H9 (cell line): ENCODE data around the gene PCF11. TPM values are rescaled to one million over a fixed set of nuclear protein-coding genes. Genes with fewer than 3 reads are reported as not detected.

Experiments used
- DNase-seq: peaks from one replicate; pipeline ENCODE4 v3.0.0-alpha.2; 2017
- H2AFZ ChIP-seq: one replicate; pipeline ENCODE4 v1.6.1; 2013; ENCODE audit warnings: mild to moderate bottlenecking, low read length, control low read depth, moderate library complexity
- H2AK5ac ChIP-seq: 2 replicates; pipeline ENCODE4 v1.6.1; 2013; ENCODE audit warnings: low read length, control low read depth, mixed read lengths; ENCODE audit not compliant: insufficient read length
- H2BK120ac ChIP-seq: one replicate; pipeline ENCODE4 v1.6.1; 2013; ENCODE audit warnings: low read depth, mild to moderate bottlenecking, low read length, control low read depth, inconsistent platforms; ENCODE audit not compliant: poor library complexity, severe bottlenecking
- H2BK12ac ChIP-seq: 2 replicates; pipeline ENCODE4 v1.6.1; 2013; ENCODE audit warnings: low read length, control low read depth, mixed read lengths, low read depth; ENCODE audit not compliant: insufficient read length
- H2BK15ac ChIP-seq: 2 replicates; pipeline ENCODE4 v1.6.1; 2013; ENCODE audit warnings: low read depth, low read length, control low read depth
- H2BK20ac ChIP-seq: one replicate; pipeline ENCODE4 v1.6.1; 2013; ENCODE audit warnings: low read depth, mild to moderate bottlenecking, low read length, control low read depth, inconsistent platforms; ENCODE audit not compliant: poor library complexity, severe bottlenecking
- H2BK5ac ChIP-seq: 2 replicates; pipeline ENCODE4 v1.6.1; 2013; ENCODE audit warnings: low read length, control low read depth, mixed read lengths; ENCODE audit not compliant: insufficient read length
- H3K14ac ChIP-seq: 2 replicates; pipeline ENCODE4 v1.6.1; 2013; ENCODE audit warnings: low read length, control low read depth; ENCODE audit not compliant: insufficient read depth
- H3K18ac ChIP-seq: 2 replicates; pipeline ENCODE4 v1.6.1; 2013; ENCODE audit warnings: low read depth, mild to moderate bottlenecking, mixed read lengths, low read length, control low read depth; ENCODE audit not compliant: insufficient read length
- H3K23ac ChIP-seq: 2 replicates; pipeline ENCODE4 v1.6.1; 2013; ENCODE audit warnings: low read length, control low read depth, mixed read lengths, low read depth; ENCODE audit not compliant: insufficient read length
- H3K23me2 ChIP-seq: 2 replicates; pipeline ENCODE4 v1.6.1; 2013; ENCODE audit warnings: low read depth, mild to moderate bottlenecking, mixed read lengths, low read length, control low read depth; ENCODE audit not compliant: insufficient read length, poor library complexity, severe bottlenecking
- H3K27ac ChIP-seq: 2 replicates; pipeline ENCODE4 v1.5.1; 2013; ENCODE audit warnings: low read length, control low read depth, mixed read lengths, low read depth; ENCODE audit not compliant: insufficient read length
- H3K27me3 ChIP-seq: 2 replicates; pipeline ENCODE4 v1.6.1; 2013; ENCODE audit warnings: low read length, control low read depth, inconsistent platforms; ENCODE audit not compliant: insufficient read depth
- H3K4ac ChIP-seq: 2 replicates; pipeline ENCODE4 v1.6.1; 2013; ENCODE audit warnings: low read depth, mild to moderate bottlenecking, control low read depth, inconsistent platforms, low read length, moderate library complexity
- H3K4me1 ChIP-seq: 2 replicates; pipeline ENCODE4 v1.6.1; 2013; ENCODE audit warnings: low read length, control low read depth, inconsistent platforms; ENCODE audit not compliant: insufficient read depth
- H3K4me2 ChIP-seq: 2 replicates; pipeline ENCODE4 v1.6.1; 2013; ENCODE audit warnings: low read length, control low read depth, mixed read lengths; ENCODE audit not compliant: insufficient read length, insufficient read depth
- H3K56ac ChIP-seq: 2 replicates; pipeline ENCODE4 v1.6.1; 2013; ENCODE audit warnings: low read depth, mild to moderate bottlenecking, mixed read lengths, low read length, control low read depth; ENCODE audit not compliant: insufficient read length
- H3K79me1 ChIP-seq: 2 replicates; pipeline ENCODE4 v1.6.1; 2013; ENCODE audit warnings: low read depth, mild to moderate bottlenecking, moderate library complexity, low read length, control low read depth, inconsistent platforms; ENCODE audit not compliant: insufficient read depth, poor library complexity, severe bottlenecking
- H3K79me2 ChIP-seq: 2 replicates; pipeline ENCODE4 v1.6.1; 2013; ENCODE audit warnings: low read length, control low read depth, inconsistent platforms; ENCODE audit not compliant: insufficient read depth
- H3K9ac ChIP-seq: 2 replicates; pipeline ENCODE4 v1.6.1; 2013; ENCODE audit warnings: low read length, control low read depth, mixed read lengths; ENCODE audit not compliant: insufficient read length; ENCODE audit errors: extremely low read depth
- H3K9me3 ChIP-seq: one replicate; pipeline ENCODE4 v1.6.1; 2013; ENCODE audit warnings: low read depth, low read length, inconsistent platforms; ENCODE audit not compliant: control insufficient read depth
- H3T11ph ChIP-seq: one replicate; pipeline ENCODE4 v1.6.1; 2013; ENCODE audit warnings: mild to moderate bottlenecking, low read length, control low read depth, inconsistent platforms
- H4K20me1 ChIP-seq: one replicate; pipeline ENCODE4 v1.6.1; 2013; ENCODE audit not compliant: control insufficient read depth, insufficient read length, insufficient read depth
- H4K5ac ChIP-seq: 2 replicates; pipeline ENCODE4 v1.6.1; 2013; ENCODE audit warnings: low read depth, mild to moderate bottlenecking, mixed read lengths, low read length, control low read depth; ENCODE audit not compliant: insufficient read length
- H4K8ac ChIP-seq: replicated peaks from 2 replicates; pipeline ENCODE4 v1.6.1; 2013; ENCODE audit warnings: low read length, control low read depth, mixed read lengths, low read depth; ENCODE audit not compliant: insufficient read length
- H4K91ac ChIP-seq: 2 replicates; pipeline ENCODE4 v1.6.1; 2013; ENCODE audit warnings: low read depth, mild to moderate bottlenecking, moderate library complexity, mixed read lengths, low read length, control low read depth; ENCODE audit not compliant: insufficient read length
- H3K27ac Mint-ChIP-seq, 3 experiments: 2 replicates in 2 of 3; 3 replicates in 1 of 3; pipeline ENCODE4 v1.8.0; 2020 to 2021; ENCODE audit warnings: mixed read lengths in 3 of 3, mild to moderate bottlenecking in 1 of 3, moderate library complexity in 1 of 3
- H3K27me3 Mint-ChIP-seq: 2 replicates; pipeline ENCODE4 v1.8.0; 2021; ENCODE audit warnings: low read depth, mild to moderate bottlenecking, moderate library complexity, mixed read lengths
- H3K36me3 Mint-ChIP-seq, 3 experiments: 2 replicates in 2 of 3; 3 replicates in 1 of 3; pipeline ENCODE4 v1.8.0; 2020 to 2021; ENCODE audit warnings: low read depth in 3 of 3, mixed read lengths in 3 of 3; ENCODE audit not compliant: insufficient read depth in 1 of 3
- H3K4me1 Mint-ChIP-seq, 2 experiments: 2 replicates each; pipeline ENCODE4 v1.8.0; 2020; ENCODE audit warnings: mixed read lengths in 2 of 2
- H3K4me3 Mint-ChIP-seq, 2 experiments: 2 replicates in 1 of 2; 3 replicates in 1 of 2; pipeline ENCODE4 v1.8.0; 2020 to 2021; ENCODE audit warnings: mild to moderate bottlenecking in 2 of 2, mixed read lengths in 2 of 2, moderate library complexity in 1 of 2
- H3K9me3 Mint-ChIP-seq, 2 experiments: 2 replicates in 1 of 2; 3 replicates in 1 of 2; pipeline ENCODE4 v1.8.0; 2020; ENCODE audit warnings: mild to moderate bottlenecking in 2 of 2, mixed read lengths in 2 of 2, moderate library complexity in 1 of 2
- CTCF ChIP-seq: fragments of 200-600 bp; sonication (generic); conservative IDR thresholded peaks from 3 replicates; pipeline ENCODE4 v1.8.0; 2021; ENCODE audit warnings: antibody characterized with exemption, mild to moderate bottlenecking
- WGBS: extraction: QIAGEN DNeasy Blood & Tissue Kit; methylation state at CpG from one replicate; pipeline ENCODE4 v1.1.7; 2013; ENCODE audit warnings: missing lambda C conversion rate, low lambda C conversion rate, mixed read lengths; ENCODE audit not compliant: insufficient read length; ENCODE audit errors: extremely low coverage; 5-methylcytosine and 5-hydroxymethylcytosine counted together
- total RNA-seq: library from RNA; stranded (reverse); gene quantifications from 2 replicates; pipeline ENCODE4 v1.2.1, GENCODE V29; 2021

PCF11 gene
- total RNA-seq, 1 experiment from 2014 or later, result 50.9 TPM

- no peak overlapping the region for H3K9ac ChIP-seq
- no peak overlapping the region for H2BK120ac ChIP-seq
- no peak for DNase-seq
- H3K4me1 Mint-ChIP-seq, result no peaks in the 10 kb centered on the region
- no peak overlapping the region for H3K18ac ChIP-seq
- H3K4me1 ChIP-seq, result no peaks in the 10 kb centered on the region; the same call in 1 of the 2 replicates
- no peak overlapping the region for H2AFZ ChIP-seq
- H3K23me2 ChIP-seq, result no peaks in the 10 kb centered on the region
- no CpG with 5 or more reads among the region's 4 CpGs for WGBS
- H3K27ac ChIP-seq, result no peak overlapping the region
- no peaks in the 10 kb centered on the region for H3K27me3 ChIP-seq
- H3K14ac ChIP-seq, result no peak overlapping the region
- H2BK12ac ChIP-seq, result no peak overlapping the region
- H2BK15ac ChIP-seq, result no peak overlapping the region
- H3T11ph ChIP-seq, result no peak overlapping the region
- no peaks in the 10 kb centered on the region for H3K79me2 ChIP-seq
- H3K4me2 ChIP-seq, result no peak overlapping the region
- H4K5ac ChIP-seq, result no peak overlapping the region
- no peak overlapping the region for H4K8ac ChIP-seq
- no peak overlapping the region for H3K56ac ChIP-seq
- no peak overlapping the region for H3K23ac ChIP-seq
- H3K27ac Mint-ChIP-seq, result peak overlapping the region in 1 of 3 experiments; percentile 19; a peak in 1 of 7 replicates
- no peaks in the 10 kb centered on the region for H3K9me3 ChIP-seq
- H2AK5ac ChIP-seq, result no peak overlapping the region
- H2BK5ac ChIP-seq, result no peak overlapping the region
- no peaks in the 10 kb centered on the region for H4K20me1 ChIP-seq
- no peak overlapping the region for H4K91ac ChIP-seq
- H2BK20ac ChIP-seq, result no peak overlapping the region
- no peaks in the 10 kb centered on the region for H3K9me3 Mint-ChIP-seq
- no peaks in the 10 kb centered on the region for H3K36me3 Mint-ChIP-seq
- peaks cover 2% of the 10 kb centered on the region; the same call in 1 of the 2 replicates for H3K27me3 Mint-ChIP-seq
- no peak for TF ChIP-seq CTCF
- H3K79me1 ChIP-seq, result no peaks in the 10 kb centered on the region
- H3K4me3 Mint-ChIP-seq, result no peak overlapping the region
- H3K4ac ChIP-seq, result no peak overlapping the region
These were observed 9.0 kb upstream of the PCF11 start for GRCh38 chr11:83147895-83148294.
